Stimulated activated naive CD8-positive, alpha-beta T cell treated with anti-CD3 and anti-CD28 coated beads, Interleukin-15, Interleukin-2, amounts not matched to agents 100 ng/mL and 50 ng/mL, for 24 hours (primary cell): ENCODE data around the gene ADARB1.

ENCODE experiments used
- H3K27ac Mint-ChIP-seq: one replicate; pipeline ENCODE4 v1.8.0; 2021; ENCODE audit warnings: mild to moderate bottlenecking, mixed read lengths
- H3K27me3 Mint-ChIP-seq: one replicate; pipeline ENCODE4 v1.8.0; 2021; ENCODE audit warnings: mixed read lengths
- H3K36me3 Mint-ChIP-seq: one replicate; pipeline ENCODE4 v1.8.0; 2021; ENCODE audit warnings: low read depth, mixed read lengths
- H3K4me1 Mint-ChIP-seq: one replicate; pipeline ENCODE4 v1.8.0; 2021; ENCODE audit warnings: low read depth, mixed read lengths
- H3K4me3 Mint-ChIP-seq: one replicate; pipeline ENCODE4 v1.8.0; 2021; ENCODE audit warnings: mild to moderate bottlenecking, mixed read lengths
- H3K9me3 Mint-ChIP-seq: one replicate; pipeline ENCODE4 v1.8.0; 2021; ENCODE audit warnings: mixed read lengths

ADARB1 gene

DNA sequence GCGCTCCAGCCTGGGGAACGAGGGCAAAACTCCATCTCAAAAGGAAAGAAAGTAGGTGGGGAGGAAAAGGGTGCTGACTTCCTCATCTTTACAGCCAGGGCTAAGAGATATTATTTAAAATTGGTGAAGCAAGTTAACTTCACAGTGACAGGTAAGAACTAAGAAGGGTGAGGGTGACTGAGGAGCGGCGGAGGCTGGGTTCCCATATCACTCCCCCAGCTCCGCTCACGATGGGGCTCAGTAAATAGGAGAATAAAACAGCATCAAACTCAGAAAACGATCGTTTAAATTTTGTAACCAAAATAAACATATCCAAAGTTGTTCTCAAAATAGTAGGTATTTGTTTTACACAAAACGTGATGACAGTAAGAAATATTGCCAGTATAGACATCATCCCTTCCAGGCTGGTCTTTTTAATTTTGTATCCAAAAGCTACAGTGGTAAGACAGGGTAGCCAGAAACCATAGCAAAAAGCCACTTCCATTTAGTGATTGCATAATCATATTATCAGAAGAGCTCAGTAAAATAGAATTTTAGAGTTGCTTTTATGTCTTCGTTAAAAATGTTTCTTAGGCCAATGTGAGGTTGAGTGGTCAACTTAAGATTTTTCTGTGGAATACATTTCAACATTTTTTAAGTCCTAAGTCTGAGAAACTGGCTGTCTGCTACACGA, 26.2 kb upstream of the ADARB1 start:
- Mint-ChIP-seq H3K9me3 (peaks cover 11% of the 10 kb centered on the region), H3K36me3 (peaks cover 6% of the 10 kb centered on the region), H3K4me3 (no peak overlapping the region), H3K27me3 (peaks cover 22% of the 10 kb centered on the region), H3K4me1 (no peaks in the 10 kb centered on the region), H3K27ac (no peak overlapping the region)

GRCh38 chr21:45048968-45049367, 25.4 kb upstream of the ADARB1 start:
- Mint-ChIP-seq H3K36me3 (peaks cover 6% of the 10 kb centered on the region), H3K4me1 (no peaks in the 10 kb centered on the region), H3K4me3 (no peak overlapping the region), H3K27ac (no peak overlapping the region), H3K9me3 (peaks cover 11% of the 10 kb centered on the region), H3K27me3 (peaks cover 22% of the 10 kb centered on the region)

DNA sequence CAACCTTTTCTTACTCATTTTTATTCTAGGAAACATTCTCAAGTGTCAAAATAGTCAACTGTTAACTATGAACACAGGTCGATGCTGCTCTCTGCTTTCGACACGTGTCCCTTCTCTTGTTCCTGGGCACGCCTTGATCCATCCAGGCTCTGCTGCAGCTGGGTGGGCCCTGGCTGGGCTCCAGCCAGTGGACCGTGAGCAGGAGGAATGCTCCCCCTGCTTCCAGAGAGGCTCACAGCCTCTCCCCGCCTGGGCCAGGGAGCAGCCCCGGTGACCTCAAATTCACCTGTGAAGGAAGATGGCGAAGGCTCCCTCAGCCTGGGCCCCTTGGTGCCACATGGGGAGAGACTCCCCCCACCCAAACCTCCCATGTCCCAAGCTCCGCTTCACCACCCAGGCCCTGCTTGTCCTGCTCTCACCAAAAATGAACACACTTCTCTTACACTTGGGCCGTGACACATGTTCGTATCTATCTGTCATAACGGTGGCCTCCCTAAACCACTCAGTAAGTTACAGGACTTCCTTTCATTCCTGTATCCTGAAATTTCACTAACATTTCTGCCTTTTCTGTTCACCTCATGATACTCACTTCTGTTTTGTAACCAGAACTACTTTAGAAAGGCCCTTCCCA, 24.6 kb upstream of the ADARB1 start:
- peaks cover 6% of the 10 kb centered on the region for H3K36me3 Mint-ChIP-seq
- H3K4me3 Mint-ChIP-seq: no peak overlapping the region
- H3K9me3 Mint-ChIP-seq: peaks cover 11% of the 10 kb centered on the region
- H3K4me1 Mint-ChIP-seq: no peaks in the 10 kb centered on the region
- peaks cover 21% of the 10 kb centered on the region for H3K27me3 Mint-ChIP-seq
- H3K27ac Mint-ChIP-seq: no peak overlapping the region

DNA sequence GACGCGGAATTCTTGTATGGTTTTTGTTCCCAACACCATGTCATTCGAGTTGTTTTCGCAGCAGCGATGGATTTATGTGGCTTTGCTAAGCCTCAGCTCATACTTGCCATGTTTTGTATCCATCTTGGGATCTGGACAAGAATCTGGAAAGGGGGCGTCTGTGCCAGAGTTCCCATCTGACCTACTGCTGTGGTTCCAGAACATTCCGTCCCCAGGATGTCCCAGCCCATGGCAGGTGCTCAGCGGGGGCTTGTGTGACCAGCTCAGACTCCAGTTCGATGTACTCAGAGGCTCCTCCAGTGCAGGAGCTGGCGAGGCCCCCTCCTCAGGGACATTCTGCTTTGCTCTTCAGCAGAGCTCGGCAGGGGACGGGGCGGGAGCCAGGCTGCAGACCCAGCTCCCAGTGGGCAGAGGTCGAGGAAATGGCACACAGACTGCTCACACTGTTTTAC, 24.0 kb upstream of the ADARB1 start:
- Mint-ChIP-seq H3K4me1 (no peaks in the 10 kb centered on the region), H3K4me3 (no peak overlapping the region), H3K36me3 (peaks cover 6% of the 10 kb centered on the region), H3K27me3 (peaks cover 17% of the 10 kb centered on the region), H3K27ac (no peak overlapping the region), H3K9me3 (peaks cover 11% of the 10 kb centered on the region)

DNA sequence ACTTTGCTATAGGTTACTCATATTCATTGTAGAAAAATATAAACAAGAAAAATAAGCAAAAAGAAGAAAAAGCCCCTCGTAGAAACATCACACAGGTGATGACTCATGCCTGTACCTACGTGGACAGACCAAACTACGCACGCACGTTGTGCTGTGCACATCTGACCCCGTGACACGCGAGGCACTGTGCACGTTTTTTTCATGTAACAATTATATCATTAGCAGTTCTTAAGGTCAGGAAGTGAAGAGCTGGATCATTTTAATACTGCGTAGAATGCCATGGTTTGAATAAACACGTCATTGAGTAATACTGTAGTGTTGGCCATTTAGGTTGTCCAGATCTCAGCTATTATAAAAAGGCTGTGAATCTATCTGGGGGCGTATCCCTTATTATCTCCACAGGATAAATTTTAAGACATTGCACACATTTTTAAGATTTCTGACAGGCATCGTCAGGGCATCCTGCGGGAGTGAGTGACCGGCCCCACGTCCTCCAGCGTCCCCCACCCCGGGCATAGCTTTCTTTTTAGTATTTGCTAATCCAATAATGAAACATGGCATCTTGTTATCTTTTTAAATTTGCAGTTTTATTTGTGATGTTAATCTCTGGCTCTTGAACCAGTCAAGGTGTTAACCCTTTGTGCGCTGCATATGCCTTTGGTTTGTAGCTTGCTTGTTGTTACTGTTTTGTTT, 23.4 kb upstream of the ADARB1 start:
- H3K4me3 Mint-ChIP-seq: no peak overlapping the region
- H3K27me3 Mint-ChIP-seq: peaks cover 19% of the 10 kb centered on the region
- H3K36me3 Mint-ChIP-seq: peaks cover 6% of the 10 kb centered on the region
- H3K4me1 Mint-ChIP-seq: no peaks in the 10 kb centered on the region
- peaks cover 11% of the 10 kb centered on the region for H3K9me3 Mint-ChIP-seq
- no peak overlapping the region for H3K27ac Mint-ChIP-seq

DNA sequence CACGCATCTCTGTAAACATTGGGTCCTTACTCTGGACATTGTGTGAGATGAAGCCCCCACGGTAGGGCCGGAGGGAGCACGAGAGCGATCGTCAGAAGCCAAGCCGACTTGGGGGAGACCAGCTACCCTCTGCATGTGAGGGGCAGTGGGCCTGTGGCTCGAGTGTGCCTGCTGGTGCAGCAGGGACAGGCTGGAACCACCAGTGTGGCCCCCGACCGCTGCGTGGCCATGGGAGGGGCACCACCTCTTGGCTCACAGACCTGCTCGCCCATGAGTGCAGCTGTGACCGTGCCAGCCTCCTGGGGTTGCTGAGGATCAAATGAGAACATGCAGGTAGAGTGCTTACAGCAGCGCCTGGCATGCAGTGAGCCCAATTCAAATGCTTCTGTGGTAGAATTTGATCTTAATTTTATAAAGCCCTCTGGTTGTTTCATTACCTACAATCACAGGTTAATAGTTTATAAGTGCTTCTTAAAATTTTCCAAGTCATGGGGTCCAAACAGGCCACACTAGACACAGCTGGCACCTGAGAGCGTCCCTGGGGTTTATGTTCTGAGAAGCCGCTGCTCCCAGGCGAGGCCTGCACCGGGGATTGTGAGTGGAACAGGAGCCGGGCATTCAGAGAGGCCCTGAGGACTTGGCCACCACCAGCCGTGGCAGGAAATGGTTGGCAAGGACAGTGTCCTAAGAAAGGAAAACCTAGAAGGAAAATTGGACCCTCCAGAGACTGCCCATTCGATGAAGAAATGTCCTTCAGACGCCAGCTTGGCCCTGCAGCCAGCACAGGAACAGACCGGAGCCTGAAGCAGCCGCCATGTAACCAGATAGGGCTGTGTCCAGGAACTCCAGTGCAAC, 22.6 kb upstream of the ADARB1 start:
- Mint-ChIP-seq H3K4me3 (no peak overlapping the region), H3K27me3 (peaks cover 21% of the 10 kb centered on the region), H3K36me3 (peaks cover 6% of the 10 kb centered on the region)

GRCh38 chr21:45052960-45053359, 21.4 kb upstream of the ADARB1 start:
- H3K9me3 Mint-ChIP-seq: no peaks in the 10 kb centered on the region
- no peak overlapping the region for H3K4me3 Mint-ChIP-seq
- peaks cover 17% of the 10 kb centered on the region for H3K27me3 Mint-ChIP-seq
- no peaks in the 10 kb centered on the region for H3K36me3 Mint-ChIP-seq
- no peak overlapping the region for H3K27ac Mint-ChIP-seq
- no peaks in the 10 kb centered on the region for H3K4me1 Mint-ChIP-seq

More for the DNA sequence above, 22.6 kb upstream of the ADARB1 start:
- H3K4me1 Mint-ChIP-seq: no peaks in the 10 kb centered on the region
- peaks cover 7% of the 10 kb centered on the region for H3K9me3 Mint-ChIP-seq
- no peak overlapping the region for H3K27ac Mint-ChIP-seq

- H3K4me3 Mint-ChIP-seq: no peak overlapping the region
- H3K4me1 Mint-ChIP-seq: no peaks in the 10 kb centered on the region
- no peaks in the 10 kb centered on the region for H3K9me3 Mint-ChIP-seq
- H3K36me3 Mint-ChIP-seq: no peaks in the 10 kb centered on the region
- H3K27me3 Mint-ChIP-seq: peaks cover 17% of the 10 kb centered on the region
- H3K27ac Mint-ChIP-seq: no peak overlapping the region
Measured at GRCh38 chr21:45053561-45054226, 20.7 kb upstream of the ADARB1 start.

DNA sequence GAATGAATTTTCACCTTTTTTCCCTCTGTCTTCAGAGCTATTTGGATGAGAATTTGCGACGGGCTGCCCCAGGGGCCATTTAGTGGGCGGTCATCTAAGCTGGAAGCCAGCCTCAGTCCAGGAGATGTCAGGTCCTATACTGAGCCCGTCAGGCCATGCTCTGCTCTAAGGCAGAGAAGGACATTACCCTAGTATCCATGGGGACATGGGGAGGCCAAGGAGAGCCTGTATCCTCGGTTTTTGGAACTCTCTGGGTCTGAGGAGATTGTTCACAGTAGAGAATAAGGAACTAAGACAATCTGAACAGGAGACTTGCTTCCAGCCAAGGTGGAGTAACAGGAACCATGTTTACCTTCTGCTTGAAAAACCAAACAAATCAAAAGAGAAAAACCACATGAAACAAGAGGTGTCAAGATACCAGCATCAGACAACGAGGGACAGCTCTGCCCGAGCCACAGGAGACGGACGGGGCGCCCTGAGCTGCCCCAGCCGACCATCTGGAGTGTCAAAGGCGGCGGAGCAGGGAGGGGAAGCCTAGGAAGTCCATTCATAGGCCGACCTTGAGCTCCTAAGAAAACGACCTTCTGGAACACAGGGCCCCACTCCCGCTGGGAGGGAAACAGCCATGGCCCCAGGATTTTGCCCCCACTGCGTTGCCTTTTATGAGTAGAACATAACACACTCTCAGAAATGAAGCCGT, 20.0 kb upstream of the ADARB1 start:
- Mint-ChIP-seq H3K4me1 (no peaks in the 10 kb centered on the region), H3K9me3 (no peaks in the 10 kb centered on the region), H3K4me3 (no peak overlapping the region), H3K27ac (no peak overlapping the region), H3K36me3 (no peaks in the 10 kb centered on the region), H3K27me3 (peaks cover 17% of the 10 kb centered on the region)

DNA sequence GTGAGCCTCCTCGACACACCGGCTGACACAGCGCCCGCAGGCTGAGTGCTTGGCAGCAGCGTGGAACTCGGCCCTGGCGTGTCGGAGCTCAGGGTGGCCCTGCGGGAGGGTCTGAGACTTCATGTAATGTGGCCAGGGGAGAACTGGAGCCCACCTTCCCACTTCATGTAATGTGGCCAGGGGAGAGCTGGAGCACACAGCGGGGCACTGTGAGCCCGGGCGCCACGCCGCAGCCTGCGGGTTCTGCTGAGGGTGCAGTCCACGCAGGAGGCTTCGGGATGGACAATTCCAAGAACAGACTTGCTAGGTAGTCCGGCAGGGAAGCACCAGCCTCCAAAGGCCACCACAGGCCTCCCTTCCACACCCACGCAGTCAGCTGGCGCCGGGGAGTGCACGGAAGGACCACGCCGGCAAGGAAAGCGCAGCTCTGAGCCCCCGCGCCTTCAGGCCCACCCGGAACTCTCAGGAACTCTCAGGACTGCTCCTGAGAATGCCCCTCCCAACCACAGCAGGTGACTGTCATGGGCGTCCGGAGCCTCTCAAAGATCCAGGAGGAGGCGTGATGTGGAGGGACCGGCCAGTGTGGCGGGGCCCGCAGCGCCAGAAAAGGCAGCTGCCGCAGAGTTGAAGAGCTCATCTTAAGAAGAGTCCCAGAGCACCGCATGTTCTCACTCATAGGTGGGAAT, 19.3 kb upstream of the ADARB1 start:
- no peaks in the 10 kb centered on the region for H3K36me3 Mint-ChIP-seq
- no peaks in the 10 kb centered on the region for H3K4me1 Mint-ChIP-seq
- peaks cover 13% of the 10 kb centered on the region for H3K27me3 Mint-ChIP-seq
- no peak overlapping the region for H3K4me3 Mint-ChIP-seq
- no peaks in the 10 kb centered on the region for H3K9me3 Mint-ChIP-seq
- H3K27ac Mint-ChIP-seq: no peak overlapping the region

DNA sequence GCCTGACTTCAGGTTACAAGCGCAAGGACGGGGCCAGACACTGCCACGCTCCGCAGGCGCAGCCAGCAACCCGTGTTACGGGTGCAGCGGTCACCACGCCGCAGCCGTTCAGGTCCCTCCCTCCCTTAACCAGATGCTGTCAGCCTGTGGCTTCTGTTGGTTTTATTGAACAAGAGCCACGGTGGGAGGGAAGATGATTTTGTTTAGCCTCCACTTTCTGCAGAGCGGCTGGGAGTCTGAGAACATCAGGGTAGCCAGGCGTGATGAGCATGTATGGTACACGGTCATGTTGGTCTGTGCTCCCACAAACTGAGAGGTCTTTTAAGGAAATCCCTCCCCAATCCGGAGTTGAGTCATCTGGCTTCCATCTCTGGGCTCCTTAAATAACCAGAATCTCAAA, 18.5 kb upstream of the ADARB1 start:
- Mint-ChIP-seq H3K4me1 (no peaks in the 10 kb centered on the region), H3K4me3 (no peak overlapping the region), H3K27me3 (peaks cover 12% of the 10 kb centered on the region), H3K27ac (no peak overlapping the region), H3K9me3 (no peaks in the 10 kb centered on the region), H3K36me3 (no peaks in the 10 kb centered on the region)

DNA sequence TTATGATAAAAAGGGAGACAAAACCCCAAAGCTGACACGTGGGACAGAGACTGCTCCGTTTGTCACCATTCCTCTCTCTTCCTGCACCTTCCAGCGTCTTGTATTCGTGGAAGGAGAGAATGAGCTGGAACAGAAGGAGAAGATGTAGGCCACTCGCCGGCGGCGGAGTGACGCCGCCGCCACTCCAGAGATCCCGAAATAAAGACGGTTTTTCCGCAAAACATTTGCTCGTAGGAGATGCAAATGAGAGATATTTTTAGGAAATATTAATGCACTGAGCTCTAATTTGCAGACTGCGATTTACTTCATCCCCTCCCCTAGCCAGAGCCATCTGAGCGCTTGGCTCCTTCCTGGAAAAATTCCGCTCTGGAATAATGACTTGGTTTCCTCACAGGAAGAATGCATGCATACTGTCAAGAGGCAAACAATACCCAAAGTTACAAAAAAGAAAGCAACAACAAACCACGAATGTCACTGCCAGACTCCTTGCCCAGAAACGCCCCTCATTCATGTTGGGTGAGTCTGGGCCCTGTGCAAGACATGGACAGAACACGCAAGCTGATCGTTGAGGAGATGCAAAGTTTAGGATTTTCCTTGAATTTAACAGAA, 18.0 kb upstream of the ADARB1 start:
- Mint-ChIP-seq H3K27ac (no peak overlapping the region), H3K4me1 (no peaks in the 10 kb centered on the region), H3K36me3 (no peaks in the 10 kb centered on the region), H3K27me3 (peaks cover 12% of the 10 kb centered on the region), H3K9me3 (no peaks in the 10 kb centered on the region), H3K4me3 (no peak overlapping the region)

- peaks cover 12% of the 10 kb centered on the region for H3K27me3 Mint-ChIP-seq
- H3K27ac Mint-ChIP-seq: no peak overlapping the region
- no peaks in the 10 kb centered on the region for H3K4me1 Mint-ChIP-seq
- no peak overlapping the region for H3K4me3 Mint-ChIP-seq
- H3K9me3 Mint-ChIP-seq: no peaks in the 10 kb centered on the region
- no peaks in the 10 kb centered on the region for H3K36me3 Mint-ChIP-seq
Measured at GRCh38 chr21:45056917-45057560, 17.3 kb upstream of the ADARB1 start.
